Activated CD4-positive, CD25-positive, alpha-beta regulatory T cell treated with anti-CD3 and anti-CD28 coated beads, Interleukin-2, amount 50 U/mL, for 24 hours (primary cell): ENCODE data around the gene CLSTN1.
"Not testable (repeated sequence)": the region's sequence is repeated elsewhere in the genome, so short reads cannot be mapped to it uniquely, and the experiment has no call there.

Experiments used
- ATAC-seq, 2 donors: fragments of 150-1000 bp; cut with Tn5 transposase; one replicate each; pipeline ENCODE4 v1.10.0; 2021; ENCODE audit warnings: mild to moderate bottlenecking in 1 of 2, moderate library complexity in 1 of 2

Gene CLSTN1

DNA sequence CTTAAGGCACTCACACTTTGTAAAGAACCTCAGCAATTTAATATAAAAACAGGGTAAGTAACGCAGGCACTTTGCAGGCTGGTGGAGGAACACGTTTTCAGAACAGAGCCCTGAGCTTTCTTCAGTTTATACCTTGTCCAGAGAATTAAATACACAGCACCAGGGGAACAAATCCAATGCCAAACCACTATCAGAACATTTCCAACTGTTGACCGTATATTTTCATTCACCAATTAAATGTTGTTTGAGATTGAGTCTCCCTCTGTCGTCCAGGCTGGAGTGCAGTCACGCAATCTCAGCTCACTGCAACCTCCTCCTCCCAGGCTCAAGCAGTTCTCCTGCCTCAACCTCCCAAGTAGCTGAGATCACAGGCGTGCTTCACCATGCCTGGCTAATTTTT lies 29.7 kb downstream of the CLSTN1 start:
- ATAC-seq, result no peak

DNA sequence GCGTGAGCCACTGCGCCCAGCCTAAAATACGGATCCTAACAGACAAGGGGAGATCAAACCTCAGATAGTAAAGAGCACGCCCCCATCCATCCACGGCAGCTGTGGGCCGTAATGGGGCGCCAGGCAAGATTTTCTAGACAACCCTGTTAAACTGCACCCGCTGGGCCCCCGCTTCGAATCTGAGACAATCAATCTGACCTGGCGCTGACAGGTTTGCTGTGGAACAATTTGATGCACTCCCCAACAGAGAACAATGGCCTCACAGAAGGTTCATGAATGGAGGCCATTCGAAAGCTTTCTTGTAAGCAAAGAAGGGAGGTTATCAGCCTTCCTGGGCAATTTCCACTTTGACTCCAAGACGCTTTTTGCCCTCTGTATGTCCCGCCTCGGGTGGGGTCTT lies 30.5 kb downstream of the CLSTN1 start:
- no peak for ATAC-seq

DNA sequence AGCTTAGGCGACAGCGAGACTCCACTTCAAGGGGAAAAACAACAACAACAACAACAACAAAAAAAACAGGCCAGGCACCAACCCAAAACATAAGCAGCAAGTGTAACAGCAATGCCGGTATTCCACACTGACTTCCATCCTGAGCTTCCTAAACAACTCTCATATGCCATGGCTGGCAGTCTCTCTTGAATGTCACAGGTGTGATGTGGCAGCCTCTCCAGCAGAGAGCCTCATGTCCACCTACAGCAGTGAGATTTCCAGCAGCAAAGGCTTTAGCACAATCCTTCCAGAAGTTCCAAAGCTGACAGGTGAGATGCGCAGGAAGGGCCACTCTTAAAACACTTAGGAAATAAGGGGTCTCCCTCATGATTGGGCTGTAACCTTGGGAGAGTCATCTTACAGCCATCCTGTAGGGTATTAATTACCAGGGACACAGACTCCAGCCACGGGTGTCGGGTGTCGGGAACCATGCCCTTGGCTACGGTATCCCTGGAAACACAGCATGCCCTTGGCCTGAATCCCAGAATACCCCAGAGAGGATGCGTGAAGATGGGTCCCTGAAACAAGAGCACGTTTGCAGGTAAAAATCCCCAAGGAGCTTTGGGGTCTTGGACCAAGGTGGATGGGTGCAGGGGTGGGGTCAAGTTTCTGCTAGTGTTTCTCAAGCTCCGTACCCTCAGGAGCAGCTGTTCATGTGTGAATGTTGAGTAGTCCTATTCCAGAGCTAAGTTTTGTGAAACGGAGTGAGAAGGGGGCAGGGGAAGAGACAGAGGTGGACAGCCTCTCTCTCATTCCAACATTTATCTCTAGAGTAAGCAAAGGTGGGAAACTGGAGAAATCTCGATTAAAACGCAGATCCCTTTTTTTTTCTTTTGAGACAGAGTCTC lies 31.4 kb downstream of the CLSTN1 start:
- no peak for ATAC-seq

- not testable (repeated sequence) for ATAC-seq
Measured at GRCh38 chr1:9789700-9790099, 34.1 kb downstream of the CLSTN1 start.

GRCh38 chr1:9787702-9788101 lies 36.1 kb downstream of the CLSTN1 start:
- peak; percentile 97 to 98 for ATAC-seq

DNA sequence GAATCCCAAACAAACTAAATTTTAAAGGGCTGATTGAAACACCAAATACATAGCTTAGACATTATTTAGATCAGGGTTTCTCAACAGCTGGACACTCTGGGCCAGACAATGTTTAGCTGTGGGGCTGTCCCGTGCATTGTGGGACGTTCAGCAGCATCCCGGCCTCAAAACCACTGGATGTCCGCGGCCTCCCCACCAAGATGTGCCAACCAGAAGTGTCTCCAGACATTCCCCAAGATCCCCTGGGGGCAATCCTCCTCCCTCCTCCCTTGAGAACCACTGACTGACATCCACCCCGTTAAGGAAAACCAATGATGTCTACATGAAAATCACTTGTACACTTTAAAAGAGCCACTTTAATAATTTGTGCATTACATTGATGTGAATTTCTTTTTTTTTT lies 38.4 kb downstream of the CLSTN1 start:
- ATAC-seq, result no peak

DNA sequence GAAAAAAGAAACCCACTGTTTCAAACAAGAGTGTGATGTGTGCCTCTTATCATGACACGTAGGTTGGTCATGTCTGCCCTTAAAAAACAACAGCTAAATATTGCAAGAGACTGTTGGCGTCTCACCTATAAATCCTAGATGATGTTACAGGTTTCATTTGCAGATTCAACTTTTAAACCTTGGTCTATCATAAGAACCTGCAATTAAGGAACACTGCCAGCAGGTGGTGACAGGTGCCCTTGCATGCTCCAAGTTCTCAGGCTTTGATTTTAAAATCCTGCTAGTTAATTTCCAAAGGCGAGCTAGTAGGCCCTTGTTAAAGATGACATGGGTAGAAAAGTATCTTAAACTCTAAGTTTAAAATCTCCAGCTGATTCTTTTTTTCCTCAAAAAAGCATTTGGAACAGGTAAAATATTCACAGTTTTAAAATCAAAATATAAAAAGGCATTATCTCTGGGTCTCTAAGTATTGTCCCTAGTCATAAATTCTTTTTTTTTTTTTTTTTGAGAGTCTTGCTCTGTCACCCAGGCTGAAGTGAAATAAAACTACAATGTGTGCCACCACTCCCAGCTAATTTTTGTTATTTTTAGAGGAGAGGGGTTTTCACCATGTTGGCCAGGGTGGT lies 39.1 kb downstream of the CLSTN1 start:
- peak; percentile 7 to 33 for ATAC-seq

DNA sequence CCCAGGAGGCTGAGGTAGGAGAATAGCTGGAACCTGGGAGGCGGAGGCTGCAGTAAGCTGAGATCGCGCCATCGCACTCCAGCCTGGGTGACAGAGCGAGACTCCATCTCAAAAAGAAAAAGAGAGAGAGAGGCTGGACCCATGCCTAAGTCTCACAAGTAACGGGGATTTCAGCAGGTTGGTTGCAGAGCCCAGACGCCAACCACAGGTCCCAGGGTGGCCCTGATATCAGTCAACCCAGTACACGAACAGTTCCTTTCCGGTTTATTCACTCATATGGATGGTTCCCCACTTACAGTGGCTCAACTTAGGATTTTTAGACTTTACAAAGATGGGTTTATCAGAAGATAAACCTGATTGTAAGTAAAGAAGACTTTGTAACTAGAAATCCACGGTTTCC lies 40.9 kb downstream of the CLSTN1 start:
- no peak for ATAC-seq

DNA sequence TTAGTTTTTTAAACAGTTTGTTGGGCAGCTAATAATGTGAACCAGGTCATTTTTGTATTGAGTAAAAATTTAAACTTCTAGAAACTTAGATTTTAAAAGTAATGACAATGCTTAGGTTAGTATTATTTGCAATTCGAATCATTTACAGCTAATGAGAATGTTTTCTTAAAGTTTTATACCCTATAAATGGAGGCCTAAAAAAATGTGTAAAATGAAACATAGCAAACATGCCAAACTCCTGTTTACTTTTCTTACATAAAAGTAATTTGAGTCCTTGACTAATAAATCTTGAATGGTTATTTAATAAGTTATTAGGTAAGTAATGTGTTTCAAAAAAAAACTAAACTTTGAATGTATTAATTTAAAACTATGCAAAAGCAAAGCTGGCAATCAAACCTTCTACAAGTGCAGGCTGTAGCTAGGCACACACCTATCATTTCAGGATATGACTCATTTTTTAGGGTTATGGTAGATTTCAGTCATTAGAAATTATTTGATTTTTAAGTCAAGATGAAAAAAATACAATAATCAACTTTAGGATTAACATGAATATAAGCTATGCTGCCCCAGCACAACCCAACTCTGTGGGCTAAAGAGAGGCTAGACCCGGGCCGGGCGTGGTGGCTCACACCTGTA lies 41.5 kb downstream of the CLSTN1 start:
- peak; percentile 63 to 65 for ATAC-seq

DNA sequence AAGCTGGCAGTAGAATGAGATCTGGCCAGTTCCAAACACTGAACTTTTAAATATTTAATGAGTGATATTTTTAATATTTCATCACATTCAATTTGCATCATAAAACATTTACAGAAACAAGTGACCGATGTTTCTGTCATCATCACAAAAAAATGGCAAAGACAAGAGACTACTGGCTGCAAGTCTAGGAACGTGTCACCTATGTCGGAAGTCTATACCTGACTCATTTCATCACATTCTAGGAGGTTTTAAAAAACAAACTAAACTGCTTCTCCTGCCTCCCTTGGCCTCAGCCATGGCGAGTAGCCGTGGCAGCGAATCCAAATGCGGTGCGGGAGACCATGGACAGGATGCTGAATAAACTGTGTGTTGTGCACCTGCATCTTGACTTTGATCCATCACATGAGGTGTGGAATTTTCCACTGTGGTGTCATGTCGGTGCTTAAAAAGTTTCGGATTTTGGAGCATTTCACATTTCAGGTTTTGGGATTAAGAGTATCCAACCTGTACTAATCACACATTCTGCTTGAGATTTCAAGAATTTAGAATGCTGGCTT lies 43.1 kb downstream of the CLSTN1 start:
- ATAC-seq, result no peak

GRCh38 chr1:9778905-9779304 lies 44.9 kb downstream of the CLSTN1 start:
- no peak for ATAC-seq

- ATAC-seq, result no peak
Measured at GRCh38 chr1:9776685-9777084, 47.1 kb downstream of the CLSTN1 start.

- no peak for ATAC-seq
Measured at GRCh38 chr1:9774712-9775679, 48.8 kb downstream of the CLSTN1 start.

DNA sequence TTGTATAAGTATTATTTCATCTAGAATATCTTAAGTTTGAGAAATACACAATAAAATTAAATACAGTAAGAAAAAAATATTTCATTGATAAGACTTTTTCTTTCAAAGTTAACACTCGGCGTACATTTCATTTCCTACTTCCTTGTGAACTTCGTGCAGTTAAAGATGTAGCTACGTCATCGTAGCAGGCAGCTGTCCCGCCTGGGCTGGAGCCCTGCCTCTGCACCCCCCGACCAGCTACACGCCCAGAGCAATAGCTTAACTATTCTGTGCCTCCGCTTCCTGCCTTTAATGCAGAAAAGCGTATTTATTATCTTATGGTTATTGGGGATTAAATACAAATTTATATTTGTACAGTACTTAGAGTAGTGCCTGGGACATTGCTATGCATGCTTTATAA lies 53.5 kb downstream of the CLSTN1 start:
- ATAC-seq, result no peak

DNA sequence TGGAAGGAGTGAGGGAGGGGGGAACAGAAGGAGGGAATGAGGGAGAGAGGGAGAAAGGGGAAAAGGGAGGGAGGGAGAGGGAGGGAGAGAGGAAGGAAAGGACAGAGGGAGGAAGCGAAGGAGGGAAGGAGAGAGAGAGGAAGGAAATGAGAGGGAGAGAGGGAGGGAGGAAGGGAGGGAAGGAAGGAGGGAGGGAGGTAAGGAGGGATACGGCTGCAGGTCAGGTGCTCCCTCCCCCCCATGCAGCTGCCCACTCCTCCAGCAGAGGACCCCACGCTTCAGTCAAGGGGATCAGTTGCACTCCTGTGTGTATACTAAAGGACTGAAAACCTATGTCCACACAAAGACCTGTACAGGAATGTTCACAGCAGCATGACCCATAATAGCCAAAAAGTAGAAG lies 54.8 kb downstream of the CLSTN1 start:
- no peak for ATAC-seq

GRCh38 chr1:9767964-9768668 lies 55.6 kb downstream of the CLSTN1 start:
- ATAC-seq, result no peak

DNA sequence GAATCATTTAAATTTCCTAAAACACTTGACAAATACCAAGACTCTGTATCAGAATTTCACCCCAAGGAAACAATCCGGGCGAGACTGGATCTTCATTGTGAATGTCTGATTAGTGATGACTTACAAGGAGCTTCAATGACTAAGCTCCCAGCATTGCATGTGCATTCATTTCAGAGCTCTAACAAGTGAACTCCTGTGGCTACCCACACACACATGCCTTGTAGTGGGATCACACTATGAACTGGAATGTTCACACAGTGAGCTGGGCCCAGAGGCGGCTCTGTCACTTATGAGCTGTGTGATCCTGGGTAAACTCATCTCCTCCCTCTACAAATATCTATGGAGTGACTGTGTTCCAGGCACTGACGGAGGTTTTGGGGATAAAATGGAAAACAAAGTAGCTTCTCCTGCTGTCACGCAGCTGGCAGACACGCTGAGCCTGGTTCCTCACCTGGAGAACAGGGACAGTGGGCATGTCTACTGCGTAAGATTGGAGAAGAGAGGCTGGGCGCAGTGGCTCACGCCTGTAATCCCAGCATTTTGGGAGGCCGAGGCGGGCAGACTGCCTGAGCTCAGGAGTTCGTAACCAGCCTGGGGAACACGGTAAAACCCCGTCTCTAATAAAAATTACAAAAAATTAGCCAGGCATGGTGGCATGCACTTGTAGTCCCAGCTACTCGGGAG lies 56.9 kb downstream of the CLSTN1 start:
- ATAC-seq, result no peak

GRCh38 chr1:9764550-9764949 lies 59.2 kb downstream of the CLSTN1 start:
- ATAC-seq, result no peak

GRCh38 chr1:9763914-9764313 lies 59.9 kb downstream of the CLSTN1 start:
- ATAC-seq, result no peak

GRCh38 chr1:9762446-9762845 lies 61.3 kb downstream of the CLSTN1 start:
- not testable (repeated sequence) for ATAC-seq

- ATAC-seq, result no peak
Measured at GRCh38 chr1:9761855-9762254, 61.9 kb downstream of the CLSTN1 start.
